GM19372 (cell line): ENCODE data around the gene BST2.
"Not testable (repeated sequence)": the region's sequence is repeated elsewhere in the genome, so short reads cannot be mapped to it uniquely, and the experiment has no call there.

ENCODE experiments used
- ATAC-seq: cut with Tn5 transposase; IDR thresholded peaks from one replicate; pipeline ENCODE4 v1.9.1; 2021; ENCODE audit warnings: mild to moderate bottlenecking, low read depth, moderate library complexity; ENCODE audit not compliant: unreplicated experiment

Gene BST2

DNA sequence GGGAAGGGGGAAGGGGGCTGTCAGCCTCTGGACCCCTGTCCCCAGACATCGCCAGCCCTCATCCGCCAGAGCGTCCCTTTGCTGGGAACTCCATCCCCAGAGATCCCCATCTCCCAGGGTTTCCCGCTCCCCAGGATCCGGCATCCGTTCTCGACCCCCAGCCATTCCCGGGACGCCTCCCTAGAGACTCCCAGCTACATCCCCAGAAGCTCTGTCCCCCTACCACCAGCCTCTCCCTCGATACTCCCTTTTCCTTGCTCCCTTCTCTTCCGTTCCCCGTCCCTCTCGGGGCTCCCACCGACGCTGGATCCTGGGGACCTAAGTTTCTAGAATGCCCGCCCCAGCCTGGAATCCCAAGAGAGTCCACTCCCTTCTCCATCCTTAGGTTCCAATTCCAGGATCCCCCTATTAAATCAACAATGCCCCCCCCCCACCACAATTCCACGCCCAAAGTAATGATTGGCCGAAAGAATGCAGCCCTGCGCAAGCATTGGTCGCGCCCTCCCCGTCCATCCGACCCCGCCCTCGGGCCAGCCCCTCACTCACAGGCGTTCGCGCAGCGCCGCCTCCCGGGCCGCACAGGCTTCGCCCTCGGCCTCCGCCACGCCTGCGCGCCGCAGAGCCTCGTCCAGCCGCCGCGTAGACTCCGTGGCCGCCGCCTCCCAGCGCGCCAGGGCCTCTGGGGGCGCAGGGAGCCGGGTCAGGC, 14.6 kb downstream of the BST2 start:
- peak; percentile 88 for ATAC-seq

DNA sequence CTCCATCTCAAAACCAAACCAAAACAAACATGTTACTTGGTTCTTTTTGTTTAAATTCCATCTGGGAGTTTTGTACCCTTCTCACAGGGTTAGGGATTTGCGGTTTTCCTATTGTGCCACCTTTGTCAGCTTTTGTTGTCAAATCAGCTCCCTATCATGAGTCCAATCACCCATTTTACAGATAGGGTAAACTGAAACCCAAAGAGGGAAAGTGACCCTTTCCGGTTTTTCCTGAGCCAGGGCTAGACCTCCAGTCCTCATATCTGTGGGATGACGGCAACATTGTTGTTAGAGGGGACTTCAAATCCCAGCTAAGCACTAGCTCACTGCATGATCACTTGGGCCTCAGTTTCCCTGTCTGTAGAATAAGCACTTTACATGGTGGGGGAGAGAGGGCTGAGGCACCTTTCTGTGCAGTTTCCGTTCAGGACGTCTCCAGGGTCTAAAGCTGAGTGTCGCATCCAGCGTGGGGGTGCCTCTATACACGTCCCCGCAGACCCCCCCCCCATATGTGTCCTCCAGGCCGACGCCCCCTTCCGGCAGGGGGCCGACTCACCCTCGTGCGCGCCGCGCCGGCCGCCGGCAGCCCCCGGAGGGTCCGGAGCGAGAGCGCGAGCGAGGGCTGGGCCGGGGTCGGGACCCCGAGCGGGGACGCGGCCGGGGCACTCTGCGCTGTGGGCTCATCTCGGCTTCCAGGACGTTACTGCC, 15.3 kb downstream of the BST2 start:
- ATAC-seq: no peak

DNA sequence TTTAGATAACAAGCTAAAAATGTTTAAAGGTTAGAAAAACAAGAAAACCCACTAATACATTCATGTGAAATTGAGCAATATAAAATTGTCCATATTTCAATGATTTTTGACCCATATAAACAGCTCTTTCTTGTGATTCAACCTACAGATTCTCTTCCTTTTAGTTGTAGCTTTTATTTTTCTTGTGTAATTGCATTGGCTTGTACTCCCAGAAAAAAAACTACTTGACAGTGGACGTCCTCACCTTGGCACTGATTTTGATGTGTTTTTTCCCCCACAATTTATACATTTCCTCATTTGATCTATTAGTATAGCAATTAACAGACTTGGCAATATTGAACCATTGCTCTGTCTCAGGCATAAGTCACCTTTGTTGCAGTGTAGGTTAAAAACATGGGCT, 16.1 kb downstream of the BST2 start:
- no peak for ATAC-seq

DNA sequence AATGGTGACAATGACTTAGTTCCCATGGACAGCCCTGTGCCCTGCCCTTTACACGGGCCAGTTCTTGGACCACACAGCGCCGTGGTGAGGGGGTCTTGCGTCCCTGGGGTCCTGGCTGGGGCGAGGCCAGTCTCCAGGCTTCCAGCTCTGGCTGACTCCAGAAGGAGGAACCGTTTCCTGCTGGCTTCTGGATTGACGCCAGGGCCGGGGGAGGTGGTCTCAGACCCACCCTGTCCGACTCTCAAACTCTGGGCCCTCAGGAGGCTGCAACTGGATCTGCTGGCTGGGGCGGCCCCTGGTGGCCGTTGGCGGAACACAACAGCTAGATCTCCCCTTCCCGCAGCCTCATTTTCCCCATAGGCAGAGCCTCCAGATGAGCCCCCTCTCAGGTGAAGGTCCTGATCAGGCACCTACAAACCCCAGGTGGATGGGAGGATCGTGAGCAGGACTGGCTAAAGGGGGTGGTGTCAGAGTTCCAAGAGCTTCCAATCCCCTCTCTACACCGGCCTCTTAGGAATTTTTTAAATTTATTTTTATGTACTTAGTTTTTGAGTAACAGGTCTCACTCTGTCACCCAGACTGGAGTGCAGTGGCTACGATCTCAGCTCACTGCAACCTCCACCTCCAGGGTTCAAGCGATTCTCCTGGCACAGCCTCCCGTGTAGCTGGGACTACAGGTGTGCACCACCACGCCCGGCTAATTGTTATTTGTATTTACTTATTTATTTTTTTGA, 19.4 kb downstream of the BST2 start:
- ATAC-seq: no peak

DNA sequence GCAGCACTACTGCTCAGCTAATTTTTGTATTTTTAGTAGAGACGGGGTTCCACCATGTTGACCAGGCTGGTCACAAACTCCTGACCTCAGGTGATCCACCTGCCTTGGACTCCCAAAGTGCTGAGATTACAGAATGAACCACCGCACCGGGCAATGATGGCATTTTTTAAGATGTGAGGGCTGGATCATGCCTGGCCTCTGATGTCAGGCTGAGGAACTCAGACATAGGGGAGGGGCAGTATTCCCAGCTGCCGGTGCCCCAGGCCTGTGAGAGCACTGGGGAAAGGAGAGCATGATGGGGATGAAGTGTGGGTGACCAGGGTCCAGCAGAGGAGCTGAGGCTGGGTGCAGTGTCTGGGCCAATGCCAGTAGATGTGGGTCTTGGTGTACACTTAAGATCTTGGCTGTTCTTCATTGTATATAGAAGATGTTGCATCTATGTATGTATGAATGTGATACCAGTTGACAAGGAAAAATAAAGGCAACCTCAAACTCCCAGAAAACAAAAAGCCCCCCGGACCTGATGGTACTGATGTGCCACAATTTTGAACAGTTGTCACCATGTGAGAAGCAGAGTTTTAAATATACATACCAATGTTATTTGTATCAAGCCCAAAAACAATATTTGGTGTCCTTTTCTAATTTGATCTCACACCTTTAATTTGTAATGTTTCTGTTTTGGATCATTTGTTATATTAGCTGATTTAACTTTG, 24.8 kb downstream of the BST2 start:
- ATAC-seq: no peak

DNA sequence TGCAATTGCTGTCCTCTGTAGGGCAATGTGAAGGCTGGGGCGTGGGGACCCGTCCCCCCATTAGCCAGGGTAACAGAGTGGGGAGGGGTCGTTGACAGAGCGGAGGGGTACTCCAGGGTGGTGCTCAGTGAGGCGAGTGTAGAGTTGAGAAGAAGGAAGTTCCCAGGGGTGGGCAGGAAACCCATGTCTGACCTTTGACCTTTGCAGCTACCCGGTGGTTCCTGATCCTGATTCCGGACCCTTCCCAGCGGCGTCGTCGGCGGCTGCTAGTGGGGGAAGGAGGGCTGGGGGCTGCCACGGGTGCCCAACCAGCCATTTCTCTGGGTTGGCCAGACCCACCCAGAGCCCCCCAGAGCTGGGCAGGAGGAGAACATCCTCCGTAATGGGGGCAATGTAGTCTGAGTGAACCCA, 26.2 kb downstream of the BST2 start:
- no peak for ATAC-seq

DNA sequence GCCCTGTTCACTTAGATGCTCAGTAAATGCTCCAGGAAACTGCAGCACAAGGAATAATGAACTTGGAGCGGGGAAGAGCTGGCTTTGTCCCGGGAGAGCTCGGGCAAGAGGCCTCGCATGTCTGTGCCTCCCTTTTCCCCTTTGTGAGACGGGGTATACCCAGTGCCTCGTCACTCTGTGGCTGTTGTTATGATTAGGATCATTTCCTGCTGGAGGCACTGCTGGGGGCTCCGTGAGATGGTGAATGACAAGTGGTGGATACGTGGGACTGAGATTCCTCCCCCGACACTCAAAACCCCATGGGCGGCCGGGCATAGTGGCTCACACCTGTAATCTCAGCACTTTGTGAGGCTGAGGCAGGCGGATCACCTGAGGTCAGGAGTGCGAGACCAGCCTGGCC, 27.2 kb downstream of the BST2 start:
- ATAC-seq: no peak

DNA sequence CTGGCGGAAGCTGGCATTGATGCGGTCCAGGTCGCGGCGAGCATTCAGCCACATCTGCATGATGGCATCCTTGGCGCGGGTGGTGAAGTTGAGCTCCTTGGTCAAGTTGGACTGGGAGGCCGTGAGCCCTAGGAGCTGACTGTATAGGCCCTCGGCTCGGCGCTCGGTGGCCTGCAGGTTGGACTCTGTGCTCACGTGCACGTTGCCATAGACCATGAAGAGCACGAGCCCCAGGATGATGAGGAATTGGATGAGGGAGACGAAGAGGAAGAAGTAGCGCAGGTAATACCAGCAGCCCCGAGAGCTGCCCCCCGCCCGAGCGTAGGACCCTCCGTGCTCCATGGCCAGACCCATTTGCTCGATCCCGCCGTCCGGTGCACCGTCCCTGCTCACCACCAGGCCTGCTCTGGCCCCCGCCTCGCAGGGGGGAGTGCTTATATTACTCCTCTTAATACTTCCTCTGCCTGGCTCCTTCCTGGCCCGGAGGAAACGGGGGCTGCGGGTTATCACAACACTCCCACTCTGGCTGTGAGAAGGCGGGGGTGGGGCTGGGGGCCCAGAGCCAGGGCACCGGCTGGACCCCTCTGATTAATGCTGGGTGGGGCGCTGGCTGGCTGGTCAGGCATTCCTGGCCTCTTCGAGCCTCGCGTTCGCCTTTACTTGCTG, 28.4 kb downstream of the BST2 start, which contains the start of gene PLVAP:
PLVAP (minus strand) TSS at position 408 of the 666 bp plus-strand sequence; CDS start at position 354, 54 bp downstream.
- ATAC-seq: no peak

DNA sequence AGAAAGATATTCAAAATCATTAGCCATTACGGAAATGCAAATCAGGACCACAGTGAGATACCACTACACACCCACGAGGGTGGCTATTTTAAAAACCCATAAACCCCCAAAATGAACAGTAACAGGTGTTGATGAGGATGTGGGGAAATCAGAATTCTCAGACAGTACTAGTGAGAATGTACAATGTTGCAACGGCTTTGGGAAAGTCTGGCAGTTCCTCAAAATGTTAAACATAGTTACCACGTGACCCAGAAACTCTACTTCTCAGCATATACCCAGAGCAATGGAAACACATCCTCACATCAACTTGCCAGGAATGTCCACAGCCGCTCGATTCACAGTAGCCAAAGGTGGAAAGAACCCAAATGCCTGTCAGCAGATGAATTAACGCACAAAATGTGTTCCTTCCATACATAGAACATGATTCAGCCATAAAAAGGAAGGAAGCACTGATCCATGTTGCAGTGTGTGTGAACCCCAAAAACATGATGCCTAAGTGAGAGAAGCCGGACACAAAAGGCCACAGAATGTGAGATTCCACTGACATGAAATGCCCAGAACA, 35.3 kb downstream of the BST2 start:
- peak; percentile 88 for ATAC-seq

DNA sequence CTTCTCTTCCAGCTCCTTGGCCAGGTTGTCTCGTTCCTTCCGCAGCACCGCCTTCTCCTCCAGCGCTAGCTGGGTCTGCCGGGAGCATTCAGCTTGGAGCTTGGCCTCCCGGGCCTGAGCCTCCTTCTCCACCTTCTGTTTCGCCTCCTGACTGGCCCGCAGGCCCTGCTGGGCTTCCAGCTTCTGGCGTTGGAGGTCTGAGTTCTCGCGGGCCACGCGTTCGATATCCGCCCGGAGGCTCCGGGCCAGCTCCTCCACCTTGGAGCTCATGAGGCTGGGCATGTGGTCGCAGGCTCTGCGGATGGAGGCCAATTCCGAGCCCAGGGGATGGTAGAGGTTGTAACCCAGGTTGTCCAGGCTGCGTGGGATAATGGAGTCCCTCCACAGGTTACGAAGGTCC, 40.1 kb downstream of the BST2 start:
- no peak for ATAC-seq

DNA sequence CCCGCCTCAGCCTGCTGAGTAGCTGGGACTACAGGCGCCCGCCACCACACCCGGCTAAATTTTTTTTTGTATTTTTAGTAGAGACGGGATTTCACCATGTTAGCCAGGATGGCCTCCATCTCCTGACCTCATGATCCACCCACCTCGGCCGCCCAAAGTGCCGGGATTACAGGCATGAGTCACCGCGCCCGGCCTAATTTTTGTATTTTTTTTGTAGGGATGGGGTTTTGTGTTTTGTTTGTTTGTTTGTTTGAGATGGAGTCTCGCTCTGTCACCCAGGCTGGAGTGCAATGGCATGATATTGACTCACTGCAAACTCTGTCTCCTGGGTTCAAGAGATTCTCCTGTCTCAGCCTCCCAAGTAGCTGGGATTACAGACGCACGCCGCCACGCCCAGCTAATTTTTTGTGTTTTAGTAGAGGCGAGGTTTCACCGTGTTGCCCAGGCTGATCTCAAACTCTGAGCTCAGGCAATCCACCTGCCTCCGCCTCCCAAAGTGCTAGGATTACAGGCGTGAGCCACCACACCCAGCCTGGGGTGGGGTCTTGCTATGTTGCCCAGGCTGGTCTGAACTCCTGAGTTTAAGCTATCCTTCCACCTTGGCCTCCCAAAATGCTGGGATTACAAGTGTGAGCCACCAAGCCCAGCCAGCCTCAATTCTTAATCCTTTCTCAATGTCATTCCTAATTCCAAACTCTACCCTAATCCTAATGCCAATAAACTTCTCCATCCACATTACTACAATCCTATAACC, 41.4 kb downstream of the BST2 start:
- ATAC-seq: not testable (repeated sequence)

DNA sequence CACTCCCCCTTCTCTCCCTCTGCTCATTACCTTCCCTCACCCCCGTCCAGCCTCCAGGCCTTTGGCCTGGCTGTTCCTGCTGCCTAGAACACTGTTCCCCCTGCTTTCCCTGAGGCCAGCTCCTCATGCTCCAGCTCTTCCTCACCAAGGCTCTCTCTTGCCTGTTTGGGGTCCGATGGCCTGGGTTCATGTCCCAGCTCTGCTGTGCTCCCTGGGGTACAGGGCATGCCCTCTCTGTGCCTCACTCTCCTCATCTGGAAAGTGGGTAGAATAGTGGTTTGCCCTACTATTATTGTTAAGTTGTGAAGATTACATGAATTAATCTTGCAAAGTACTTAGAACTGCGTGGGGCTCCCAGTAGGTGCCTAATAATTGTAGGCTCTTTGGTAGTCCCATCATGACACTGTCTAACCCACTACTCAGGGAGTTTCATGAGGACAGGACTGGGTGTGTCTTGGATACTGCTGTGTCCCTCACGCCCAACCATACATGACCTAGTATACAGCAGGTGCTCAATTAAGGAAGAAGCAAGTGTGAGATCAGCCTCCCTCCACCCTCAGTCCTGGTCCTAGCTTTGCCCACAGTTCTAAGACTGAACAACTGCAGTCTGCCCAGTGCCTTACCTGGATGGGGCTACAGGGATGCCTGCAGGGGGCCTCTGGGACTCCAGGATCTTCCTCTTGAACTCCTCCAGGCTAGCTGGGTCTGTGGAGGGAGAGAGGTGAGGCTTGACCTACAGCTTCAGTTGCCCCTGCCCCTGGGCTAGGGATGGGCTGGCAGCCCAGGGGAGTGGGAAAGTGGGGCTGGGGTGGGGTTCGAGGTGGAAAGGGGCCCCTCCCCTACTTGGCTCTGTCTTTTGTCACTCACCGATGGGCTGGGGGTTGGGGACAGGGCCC, 45.3 kb downstream of the BST2 start:
- ATAC-seq: no peak

DNA sequence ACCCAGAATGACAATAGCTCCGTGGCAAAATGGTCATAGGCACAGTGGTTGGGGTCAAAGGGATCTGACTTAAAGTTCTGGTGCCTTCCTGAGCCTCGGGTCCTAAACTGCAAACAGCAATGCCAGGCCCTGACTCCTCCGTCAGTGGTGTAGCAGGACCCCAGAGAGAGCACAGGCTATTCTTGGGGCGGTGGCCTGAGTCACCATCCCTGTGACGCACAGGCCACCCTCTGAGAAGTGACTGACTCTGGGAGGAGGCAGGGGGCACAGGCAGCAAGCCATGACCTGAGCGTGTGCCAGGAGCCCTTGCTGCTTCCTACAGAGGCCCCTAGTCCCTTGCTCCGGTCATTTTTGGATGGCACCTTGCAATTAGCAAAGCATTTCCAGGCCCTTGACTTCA, 47.0 kb downstream of the BST2 start:
- ATAC-seq: no peak

DNA sequence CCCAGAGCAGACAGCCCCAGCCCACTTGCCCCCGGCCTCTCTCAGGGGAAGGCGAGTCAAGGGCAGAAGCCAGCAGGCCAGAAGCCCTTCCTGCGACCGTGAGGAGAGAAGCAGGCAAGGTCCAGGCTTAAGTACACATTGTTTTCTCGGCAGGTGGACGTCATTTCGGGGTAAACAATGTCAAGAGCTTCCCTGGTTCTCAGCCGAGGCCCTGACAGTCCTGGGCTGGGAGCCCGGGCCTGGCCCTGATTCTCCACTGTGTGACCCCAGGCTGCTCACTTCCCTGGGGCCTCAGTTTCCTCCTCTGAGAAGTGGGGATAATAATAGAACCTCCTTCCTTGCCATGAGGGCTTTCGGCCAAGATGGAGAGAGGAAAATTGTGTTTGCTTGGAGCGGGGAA, 47.7 kb downstream of the BST2 start:
- ATAC-seq: no peak

DNA sequence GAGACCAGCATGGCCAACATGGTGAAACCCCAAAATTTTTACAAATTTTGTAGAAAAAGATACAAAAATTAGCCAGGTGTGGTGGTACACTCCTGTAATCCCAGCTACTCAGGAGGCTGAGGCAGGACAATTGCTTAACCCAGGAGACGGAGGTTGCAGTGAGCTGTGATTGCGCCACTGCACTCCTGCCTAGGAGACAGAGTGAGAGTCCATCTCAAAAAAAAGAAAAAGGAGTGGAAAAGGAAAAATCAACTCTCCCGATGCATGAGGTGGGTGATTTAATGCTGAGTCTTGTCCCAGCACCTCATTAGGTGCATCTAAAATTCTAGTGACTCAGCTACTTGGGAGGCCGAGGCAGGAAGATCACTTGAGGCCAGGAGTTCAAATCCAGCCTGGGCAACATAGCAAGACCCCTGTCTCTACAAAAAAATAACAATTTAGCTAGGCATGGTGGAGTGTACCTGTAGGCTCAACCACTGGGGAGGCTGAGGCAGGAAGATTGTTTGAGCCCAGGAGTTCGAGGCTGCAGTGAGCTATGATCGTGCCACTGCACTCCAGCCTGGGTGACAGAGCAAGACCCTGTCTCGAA, 48.3 kb downstream of the BST2 start:
- no peak for ATAC-seq

DNA sequence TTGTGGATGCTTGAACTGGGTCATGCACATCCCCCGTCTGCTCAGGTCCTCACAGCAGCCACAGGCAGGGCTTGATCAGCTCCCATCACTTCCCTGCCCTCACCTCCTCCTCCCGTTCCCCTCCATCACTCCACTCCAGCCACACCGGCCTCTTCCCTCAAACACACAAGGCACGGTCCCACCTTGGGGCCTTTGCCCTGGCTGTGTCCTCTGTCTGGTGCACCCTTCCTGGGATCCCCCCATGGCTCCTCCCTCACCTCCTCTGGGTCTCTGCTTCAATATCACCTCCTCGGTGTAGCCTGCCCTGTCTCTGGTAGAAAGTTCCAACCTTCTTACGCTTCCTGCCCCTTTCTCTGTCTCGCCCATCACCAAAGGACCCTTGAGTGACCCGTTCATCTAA, 52.0 kb downstream of the BST2 start:
- no peak for ATAC-seq
